HG03066 (cell line): ENCODE data around the gene TGM2.

ENCODE experiments used
- ATAC-seq: cut with Tn5 transposase; IDR thresholded peaks from one replicate; pipeline ENCODE4 v1.9.1; 2021; ENCODE audit warnings: low read depth; ENCODE audit not compliant: unreplicated experiment

Gene TGM2

GRCh38 chr20:38178065-38178491 is 13.0 kb upstream of the TGM2 start:
- ATAC-seq, result no peak

GRCh38 chr20:38177201-38177600 is 12.1 kb upstream of the TGM2 start:
- ATAC-seq, result no peak

- ATAC-seq, result no peak
Measured at GRCh38 chr20:38175304-38176180, 10.5 kb upstream of the TGM2 start.

GRCh38 chr20:38173237-38174156 is 8.4 kb upstream of the TGM2 start:
- no peak for ATAC-seq

DNA sequence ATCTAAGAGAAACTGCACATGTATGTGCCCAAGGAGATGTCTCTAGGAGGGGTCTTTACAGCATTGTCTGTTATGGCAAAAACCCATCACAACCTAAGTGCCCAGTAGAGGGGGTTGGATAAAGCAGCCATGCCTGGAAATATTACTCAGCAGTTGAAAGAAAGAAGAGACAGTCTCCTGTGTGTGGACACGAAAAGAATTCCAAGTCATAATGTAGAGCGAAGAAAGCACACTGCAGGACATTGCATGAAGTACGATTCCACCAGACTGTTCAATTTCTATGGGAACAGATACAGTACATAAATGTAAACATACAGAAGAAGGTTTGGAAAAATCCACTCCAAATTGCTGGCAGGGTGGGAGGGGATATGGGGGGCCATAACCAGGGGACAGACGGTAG is 7.3 kb upstream of the TGM2 start:
- no peak for ATAC-seq

GRCh38 chr20:38171675-38172043 is 6.6 kb upstream of the TGM2 start:
- ATAC-seq, result no peak

DNA sequence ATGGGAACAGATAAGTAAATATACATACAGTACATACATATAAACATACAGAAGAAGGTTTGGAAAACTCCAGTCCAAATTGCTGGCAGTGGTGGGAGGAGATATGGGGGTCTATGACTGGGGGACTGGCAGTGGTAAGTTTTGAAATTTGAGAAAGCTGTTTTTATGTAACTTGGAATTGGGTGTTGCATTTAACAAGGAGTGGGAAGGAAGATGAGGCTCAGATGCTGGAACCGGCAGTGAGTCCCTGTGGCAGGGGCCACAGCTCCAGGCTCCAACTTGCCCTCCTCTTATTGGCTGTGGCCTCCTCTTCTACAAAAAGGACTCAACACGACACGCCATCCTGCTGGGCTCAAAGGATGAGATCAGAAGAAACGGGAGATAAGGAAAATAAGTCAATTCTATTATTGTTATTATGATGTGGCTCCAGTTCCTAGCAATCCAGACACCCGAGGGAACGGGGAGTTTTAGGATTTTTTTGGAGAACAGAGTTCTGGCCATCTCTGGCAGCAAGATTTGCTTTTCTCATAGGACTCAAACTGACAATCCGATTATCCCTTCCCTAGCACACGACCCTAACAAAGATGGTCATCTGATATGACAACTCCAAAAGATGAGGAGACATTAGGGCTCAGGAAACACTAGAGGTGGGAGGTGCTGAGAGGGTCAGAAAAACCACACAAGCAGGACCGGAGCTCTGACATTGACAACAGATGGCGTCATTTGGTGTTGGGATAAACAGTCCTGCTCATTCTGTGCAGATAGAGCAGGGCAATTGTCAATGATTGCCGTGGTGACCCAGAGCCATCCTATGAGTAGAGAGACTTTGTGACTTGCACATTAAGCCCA is 6.0 kb upstream of the TGM2 start:
- no peak for ATAC-seq

DNA sequence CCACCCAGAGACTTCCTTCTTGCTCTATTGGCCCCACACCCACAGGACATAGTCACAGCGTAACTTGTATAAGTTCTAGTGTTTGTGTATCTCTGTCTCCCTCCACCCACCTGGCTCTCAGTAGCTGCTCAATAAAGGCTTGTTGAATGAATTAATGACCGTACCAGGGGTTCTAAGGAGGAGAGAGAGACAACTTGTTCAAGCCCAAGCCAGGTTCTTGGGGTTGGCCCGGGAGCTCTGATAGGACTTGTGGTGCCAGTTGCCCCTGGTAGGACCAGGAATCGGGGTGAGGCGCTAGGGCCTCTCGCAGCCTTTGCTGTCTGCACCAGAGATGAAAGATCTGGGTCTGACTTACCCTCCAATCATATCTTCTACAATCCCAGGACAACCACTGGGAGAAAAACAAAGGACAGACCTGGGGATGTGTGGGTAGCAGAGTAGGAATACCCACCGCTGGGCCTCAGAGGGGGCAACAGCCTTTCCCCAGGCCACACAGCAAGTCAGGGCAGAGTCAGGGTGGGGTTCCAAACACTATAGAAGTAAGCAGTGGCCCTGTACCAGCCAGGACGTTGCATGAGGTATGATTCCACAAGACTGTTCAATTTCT is 5.3 kb upstream of the TGM2 start:
- ATAC-seq, result no peak

GRCh38 chr20:38169636-38170193 is 4.6 kb upstream of the TGM2 start:
- ATAC-seq, result no peak

DNA sequence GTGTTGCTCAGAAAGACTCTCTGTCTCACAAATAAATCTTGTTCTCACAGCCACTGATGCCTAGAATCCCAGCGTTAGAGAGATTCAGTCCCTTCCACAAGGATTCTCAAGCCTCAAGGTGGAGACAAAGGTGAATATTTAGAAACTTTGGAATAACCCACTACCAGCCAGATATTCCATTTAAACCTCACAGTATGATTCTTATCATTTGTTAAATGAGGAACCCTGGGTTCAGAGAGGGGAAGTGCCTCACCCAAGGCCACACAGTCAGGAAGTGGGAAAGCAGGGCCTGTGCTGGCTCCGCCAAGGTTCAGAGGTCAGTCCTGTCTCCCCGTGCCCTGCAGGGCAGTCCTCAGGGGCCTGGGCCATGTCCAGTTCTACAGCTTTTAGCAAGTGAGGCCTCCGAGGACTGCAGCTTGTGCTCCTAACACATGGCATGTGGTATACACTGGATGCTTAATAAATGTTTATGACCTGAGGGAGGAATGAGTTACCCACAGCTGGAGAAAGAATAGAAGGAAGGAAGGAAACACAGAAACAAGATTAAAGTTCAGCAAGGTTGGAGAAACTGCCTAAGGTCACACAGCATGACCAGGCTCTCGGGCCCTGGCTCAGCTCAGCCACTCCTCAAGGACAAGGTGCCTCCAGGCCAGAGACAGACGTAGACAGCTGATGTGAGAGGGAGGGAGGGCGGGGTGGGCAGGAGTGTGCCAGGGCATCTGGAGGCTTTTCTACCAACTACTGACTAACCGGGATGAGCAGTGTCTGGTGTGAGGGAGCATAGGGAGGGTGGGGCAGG is 3.9 kb upstream of the TGM2 start:
- no peak for ATAC-seq

DNA sequence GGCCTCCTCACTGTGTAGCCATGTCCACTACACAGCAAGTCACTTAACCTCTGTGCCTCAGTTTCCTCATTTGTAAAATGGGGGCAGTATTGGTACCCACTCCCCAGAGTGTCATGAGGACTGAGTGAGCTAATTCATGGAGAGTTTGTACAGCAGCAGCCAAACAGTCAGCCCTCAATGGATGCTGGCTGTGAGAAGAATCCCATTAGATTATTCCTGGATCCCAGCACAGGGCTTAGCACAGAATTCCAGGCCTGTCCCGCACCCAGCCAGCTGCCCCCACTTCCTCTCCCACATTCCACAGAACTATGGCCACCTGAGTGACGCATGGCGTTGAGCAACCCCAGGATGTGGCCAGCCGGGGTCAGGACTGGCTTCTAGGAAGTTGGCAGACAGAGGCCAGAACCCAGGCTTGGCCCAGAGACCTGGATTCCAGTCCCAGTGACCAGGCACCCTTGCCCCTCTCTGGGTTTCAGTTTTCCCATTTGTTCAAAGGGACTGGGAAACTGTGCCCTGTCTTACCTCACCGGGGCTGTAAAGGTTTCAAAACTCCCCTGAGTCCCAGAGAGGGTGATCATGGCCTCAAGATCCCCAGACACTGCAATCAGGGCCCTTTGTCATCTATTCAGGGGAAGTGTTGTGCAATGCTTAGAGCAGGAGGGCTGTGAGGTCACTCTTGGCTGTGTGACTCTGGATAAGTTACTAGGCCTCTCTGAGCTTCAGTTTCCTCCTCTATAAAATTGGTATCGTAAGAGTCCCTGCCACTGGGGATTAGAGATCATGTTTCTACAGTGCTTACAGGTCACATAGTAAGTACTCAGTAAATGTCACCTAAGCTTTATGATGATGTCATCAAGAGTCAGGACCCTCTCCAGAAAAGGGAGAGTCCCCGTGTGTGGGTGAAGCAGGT is 3.0 kb upstream of the TGM2 start:
- ATAC-seq, result no peak

DNA sequence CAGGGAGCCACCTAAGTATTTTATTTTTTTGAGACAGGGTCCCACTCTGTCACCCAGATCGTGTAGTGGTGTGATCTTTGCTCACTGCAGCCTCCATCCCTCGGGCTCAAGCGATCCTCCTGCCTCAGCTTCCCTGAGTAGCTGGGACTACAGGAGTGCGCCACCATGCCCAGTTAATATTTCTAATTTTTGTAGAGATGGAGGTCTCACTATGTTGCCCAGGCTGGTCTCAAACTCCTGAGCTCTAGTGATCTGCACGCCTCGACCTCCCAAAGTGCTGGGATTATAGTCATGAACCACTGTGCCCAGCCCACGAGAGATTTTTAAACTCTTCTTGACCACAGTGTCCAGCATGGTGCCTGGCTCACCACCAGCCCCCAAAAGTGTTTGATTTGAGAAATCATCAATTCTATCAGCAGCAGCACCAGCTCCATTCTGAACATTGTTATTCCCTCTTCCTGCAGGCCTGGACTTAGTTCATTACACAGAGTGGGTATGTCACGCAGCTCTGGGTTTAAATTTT is 2.3 kb upstream of the TGM2 start:
- no peak for ATAC-seq

- ATAC-seq, result no peak
Measured at GRCh38 chr20:38166703-38167233, 1.7 kb upstream of the TGM2 start.

DNA sequence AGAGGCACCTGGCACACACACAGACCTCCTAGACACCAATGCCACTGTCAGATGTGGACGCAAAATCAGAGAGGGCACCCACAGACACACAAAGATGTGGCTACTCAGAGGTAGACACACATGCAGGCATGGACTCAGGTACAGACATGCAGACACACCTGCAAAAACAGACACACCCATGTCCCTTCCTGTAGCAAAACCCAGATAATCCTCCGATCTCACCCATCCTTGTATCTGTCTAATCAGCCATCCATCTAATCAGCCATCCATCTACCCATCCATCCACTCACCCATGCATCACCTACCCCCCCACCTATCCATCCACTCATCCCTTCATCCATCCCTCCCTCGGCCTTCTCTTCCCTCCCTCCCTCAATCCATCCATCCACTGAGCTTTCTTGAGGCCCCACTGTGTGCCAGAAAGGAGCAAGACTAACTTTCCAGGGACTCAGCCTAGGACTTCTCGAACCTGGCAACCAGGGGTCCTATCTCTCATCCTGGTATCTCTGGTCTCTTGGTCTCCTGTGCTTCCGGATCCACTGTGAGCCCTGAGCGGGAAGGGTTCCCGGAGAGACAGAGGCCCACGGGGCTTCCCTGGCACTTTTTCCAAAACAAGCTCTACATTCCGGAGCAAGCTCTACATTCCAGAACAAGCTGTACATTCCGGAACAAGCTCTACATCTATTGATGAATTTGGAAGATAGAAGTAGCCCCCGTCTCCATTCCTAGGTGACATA is 1.1 kb upstream of the TGM2 start:
- ATAC-seq, result no peak

- ATAC-seq, result no peak
Measured at GRCh38 chr20:38164624-38165088, 414 bp downstream of the TGM2 start.

DNA sequence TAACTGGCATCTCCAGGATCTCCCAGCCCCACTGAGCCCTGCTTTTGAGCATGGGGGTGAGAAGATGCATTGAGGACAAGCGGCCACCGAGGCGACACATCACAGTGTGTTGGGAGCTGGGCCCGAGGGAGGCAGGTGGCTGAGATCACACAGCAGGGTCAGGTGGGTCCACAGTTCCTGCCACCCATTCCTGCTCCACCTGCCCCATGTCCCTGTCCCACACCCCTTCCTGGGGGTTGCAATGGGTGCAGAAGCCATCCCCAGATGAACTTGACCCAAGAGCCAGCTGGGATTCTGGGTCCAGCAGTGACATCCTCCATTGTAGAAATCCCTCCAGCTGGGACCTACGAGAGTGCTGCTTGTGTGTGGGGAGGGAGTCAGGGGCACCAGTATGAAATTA is 1.0 kb downstream of the TGM2 start:
- ATAC-seq, result no peak
